Measurements from ENCODE around the gene IL11RA.

The IL11RA gene

GRCh38 chr9:34620061-34620994, 31.7 kb upstream of the IL11RA start, which contains the start of gene DCTN3:
Gene DCTN3 (minus strand): TSS chr9:34620495. CDS start chr9:34620464, 31 bp downstream.
- Histone ChIP-seq H3K27me3 (ENCODE audit: control insufficient read depth in 1 of 2, insufficient read depth in 2 of 2, low read length in 2 of 2) (peaks cover 25 to 42% of the 10 kb centered on the region in 2 donors), H3K27ac (ENCODE audit: low read depth, low read length) (peak within 1 kb of the TSS; percentile 36), H3K4me3 (ENCODE audit: low read depth in 1 of 2, low read length in 2 of 2) (peak within 1 kb of the TSS; percentile 67 to 74), H3K9me3 (ENCODE audit: low read length) (no peaks in the 10 kb centered on the region), H3K36me3 (ENCODE audit: insufficient read depth, low read length) (peaks cover 32% of the 10 kb centered on the region), H3K9ac (ENCODE audit: low read length) (peak within 1 kb of the TSS; percentile 8), H3K4me1 (ENCODE audit: insufficient read depth, low read length) (peaks cover 18% of the 10 kb centered on the region)

- no peaks in the 10 kb centered on the region for H3K9me3 ChIP-seq (ENCODE audit: low read length)
- peaks cover 24% of the 10 kb centered on the region for H3K4me1 ChIP-seq (ENCODE audit: insufficient read depth, low read length)
- no peak overlapping the region for H3K9ac ChIP-seq (ENCODE audit: low read length)
- H3K27me3 ChIP-seq (ENCODE audit: control insufficient read depth in 1 of 2, insufficient read depth in 2 of 2, low read length in 2 of 2), result peaks cover 57 to 75% of the 10 kb centered on the region in 2 donors
- H3K4me3 ChIP-seq (ENCODE audit: low read depth in 1 of 2, low read length in 2 of 2), result no peak overlapping the region
- H3K36me3 ChIP-seq (ENCODE audit: insufficient read depth, low read length), result peaks cover under 1% of the 10 kb centered on the region
- H3K27ac ChIP-seq (ENCODE audit: low read depth, low read length), result no peak overlapping the region
Measured at GRCh38 chr9:34623374-34624235, 28.4 kb upstream of the IL11RA start.

DNA sequence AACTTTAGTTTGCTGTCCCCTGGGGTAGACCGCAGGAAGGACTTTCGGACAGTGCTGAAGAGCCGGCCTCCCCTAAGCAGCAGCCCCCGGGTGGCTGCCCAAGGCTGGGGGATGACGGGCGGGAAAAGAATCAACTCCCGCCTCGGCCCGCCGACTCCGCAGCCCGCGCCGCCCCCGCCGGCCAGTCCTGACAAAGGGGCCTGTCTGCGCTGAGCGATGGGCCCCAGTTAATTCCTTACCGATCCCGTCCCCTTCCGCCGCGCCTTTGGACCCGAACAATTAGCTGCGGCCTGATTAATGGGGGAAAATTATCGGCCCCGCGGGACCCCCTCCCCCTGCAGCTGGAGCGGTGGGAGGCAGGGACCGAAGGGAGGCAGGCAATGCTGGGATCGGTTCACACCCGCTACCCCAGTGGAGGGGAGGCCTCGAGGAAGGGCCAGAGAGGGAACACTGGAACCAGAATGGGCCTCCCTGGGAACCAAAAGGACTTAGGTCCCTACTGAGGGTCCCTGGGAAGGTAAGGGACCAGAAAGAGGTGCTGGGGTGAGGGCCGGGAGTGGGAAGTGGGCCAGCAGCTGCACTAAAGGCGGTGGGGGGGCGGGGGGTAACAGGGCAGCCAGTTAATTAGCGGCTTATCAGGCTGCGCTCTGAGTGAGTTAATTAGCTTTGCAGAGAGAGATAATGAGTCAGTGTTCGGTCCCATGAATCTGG, 27.4 kb upstream of the IL11RA start:
- Histone ChIP-seq H3K36me3 (ENCODE audit: insufficient read depth, low read length) (no peaks in the 10 kb centered on the region), H3K4me1 (ENCODE audit: insufficient read depth, low read length) (peaks cover 17% of the 10 kb centered on the region), H3K27ac (ENCODE audit: low read depth, low read length) (no peak overlapping the region), H3K9ac (ENCODE audit: low read length) (no peak overlapping the region), H3K9me3 (ENCODE audit: low read length) (no peaks in the 10 kb centered on the region), H3K4me3 (ENCODE audit: low read depth in 1 of 2, low read length in 2 of 2) (no peak overlapping the region), H3K27me3 (ENCODE audit: control insufficient read depth in 1 of 2, insufficient read depth in 2 of 2, low read length in 2 of 2) (peaks cover 64 to 83% of the 10 kb centered on the region in 2 donors)

GRCh38 chr9:34625186-34625486, 26.8 kb upstream of the IL11RA start:
- Histone ChIP-seq H3K9me3 (ENCODE audit: low read length) (no peaks in the 10 kb centered on the region), H3K4me3 (ENCODE audit: low read depth in 1 of 2, low read length in 2 of 2) (no peak overlapping the region), H3K4me1 (ENCODE audit: insufficient read depth, low read length) (peaks cover 15% of the 10 kb centered on the region), H3K27me3 (ENCODE audit: control insufficient read depth in 1 of 2, insufficient read depth in 2 of 2, low read length in 2 of 2) (peaks cover 64 to 85% of the 10 kb centered on the region in 2 donors), H3K9ac (ENCODE audit: low read length) (no peak overlapping the region), H3K27ac (ENCODE audit: low read depth, low read length) (no peak overlapping the region), H3K36me3 (ENCODE audit: insufficient read depth, low read length) (no peaks in the 10 kb centered on the region)

GRCh38 chr9:34627716-34628655, 24.0 kb upstream of the IL11RA start:
- Histone ChIP-seq H3K4me3 (ENCODE audit: low read depth in 1 of 2, low read length in 2 of 2) (peak overlapping the region in 1 of 2 donors; percentile 29), H3K27me3 (ENCODE audit: control insufficient read depth in 1 of 2, insufficient read depth in 2 of 2, low read length in 2 of 2) (peaks cover 51 to 66% of the 10 kb centered on the region in 2 donors), H3K4me1 (ENCODE audit: insufficient read depth, low read length) (peaks cover 7% of the 10 kb centered on the region)

GRCh38 chr9:34628656-34629490, 23.1 kb upstream of the IL11RA start, which contains the start of gene ARID3C:
Gene ARID3C (minus strand): TSS chr9:34629066. CDS start chr9:34628014, 1,052 bp downstream.
- Histone ChIP-seq H3K4me1 (ENCODE audit: insufficient read depth, low read length) (peaks cover 11% of the 10 kb centered on the region), H3K36me3 (ENCODE audit: insufficient read depth, low read length) (no peaks in the 10 kb centered on the region), H3K9ac (ENCODE audit: low read length) (no peak within 1 kb of the TSS), H3K27ac (ENCODE audit: low read depth, low read length) (no peak within 1 kb of the TSS), H3K27me3 (ENCODE audit: control insufficient read depth in 1 of 2, insufficient read depth in 2 of 2, low read length in 2 of 2) (peaks cover 45 to 57% of the 10 kb centered on the region in 2 donors), H3K4me3 (ENCODE audit: low read depth in 1 of 2, low read length in 2 of 2) (peak within 1 kb of the TSS; percentile 30 to 52), H3K9me3 (ENCODE audit: low read length) (no peaks in the 10 kb centered on the region)

More at GRCh38 chr9:34627716-34628655, 24.0 kb upstream of the IL11RA start:
- Histone ChIP-seq H3K9ac (ENCODE audit: low read length) (no peak overlapping the region), H3K36me3 (ENCODE audit: insufficient read depth, low read length) (no peaks in the 10 kb centered on the region), H3K9me3 (ENCODE audit: low read length) (no peaks in the 10 kb centered on the region), H3K27ac (ENCODE audit: low read depth, low read length) (no peak overlapping the region)

GRCh38 chr9:34629491-34629808, 22.5 kb upstream of the IL11RA start:
- no peak overlapping the region for H3K9ac ChIP-seq (ENCODE audit: low read length)
- no peaks in the 10 kb centered on the region for H3K9me3 ChIP-seq (ENCODE audit: low read length)
- no peak overlapping the region for H3K27ac ChIP-seq (ENCODE audit: low read depth, low read length)
- no peaks in the 10 kb centered on the region for H3K36me3 ChIP-seq (ENCODE audit: insufficient read depth, low read length)
- H3K4me3 ChIP-seq (ENCODE audit: low read depth in 1 of 2, low read length in 2 of 2), result peak overlapping the region in 1 of 2 donors; percentile 52
- peaks cover 15% of the 10 kb centered on the region for H3K4me1 ChIP-seq (ENCODE audit: insufficient read depth, low read length)
- H3K27me3 ChIP-seq (ENCODE audit: control insufficient read depth in 1 of 2, insufficient read depth in 2 of 2, low read length in 2 of 2), result peaks cover 45 to 51% of the 10 kb centered on the region in 2 donors

- Histone ChIP-seq H3K27ac (ENCODE audit: low read depth, low read length) (no peak overlapping the region), H3K9me3 (ENCODE audit: low read length) (no peaks in the 10 kb centered on the region), H3K9ac (ENCODE audit: low read length) (no peak overlapping the region), H3K36me3 (ENCODE audit: insufficient read depth, low read length) (peaks cover 6% of the 10 kb centered on the region), H3K4me1 (ENCODE audit: insufficient read depth, low read length) (peaks cover 16% of the 10 kb centered on the region), H3K27me3 (ENCODE audit: control insufficient read depth in 1 of 2, insufficient read depth in 2 of 2, low read length in 2 of 2) (peaks cover 36 to 40% of the 10 kb centered on the region in 2 donors), H3K4me3 (ENCODE audit: low read depth in 1 of 2, low read length in 2 of 2) (no peak overlapping the region)
Measured at GRCh38 chr9:34630402-34631154, 21.4 kb upstream of the IL11RA start.

DNA sequence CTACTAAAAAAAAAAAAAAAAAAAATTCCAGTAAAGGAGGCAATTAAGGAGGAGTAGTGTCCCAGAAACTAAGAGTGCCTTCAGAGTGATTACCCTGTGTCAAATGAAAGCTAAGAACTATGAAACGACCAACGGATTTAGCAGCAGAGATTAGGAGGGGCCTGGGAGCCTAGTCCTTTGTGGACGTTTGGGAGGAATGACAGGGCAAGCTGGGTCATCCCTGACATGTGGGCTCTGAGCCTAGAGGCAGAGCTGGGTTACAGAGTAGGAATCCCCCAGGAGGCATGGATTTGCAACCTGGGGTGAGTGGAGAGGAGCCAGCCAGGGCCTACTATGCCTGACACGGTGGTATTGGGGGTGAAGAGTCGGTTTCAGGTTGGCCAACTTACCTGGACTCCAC, 18.8 kb upstream of the IL11RA start:
- no peak overlapping the region for H3K4me3 ChIP-seq (ENCODE audit: low read depth in 1 of 2, low read length in 2 of 2)
- H3K9ac ChIP-seq (ENCODE audit: low read length), result no peak overlapping the region
- no peak overlapping the region for H3K27ac ChIP-seq (ENCODE audit: low read depth, low read length)
- H3K36me3 ChIP-seq (ENCODE audit: insufficient read depth, low read length), result peaks cover 6% of the 10 kb centered on the region
- peaks cover 29% of the 10 kb centered on the region for H3K4me1 ChIP-seq (ENCODE audit: insufficient read depth, low read length)
- no peaks in the 10 kb centered on the region for H3K9me3 ChIP-seq (ENCODE audit: low read length)
- peaks cover 11 to 14% of the 10 kb centered on the region in 2 donors for H3K27me3 ChIP-seq (ENCODE audit: control insufficient read depth in 1 of 2, insufficient read depth in 2 of 2, low read length in 2 of 2)

All from muscle layer of colon (tissue), 2 donors.